ENCODE data around the gene EMP2.
"Not testable (repeated sequence)": the region's sequence is repeated elsewhere in the genome, so short reads cannot be mapped to it uniquely, and the experiment has no call there.

The EMP2 gene

GRCh38 chr16:10547708-10548107 is 32.7 kb downstream of the EMP2 start:
- no peak for DNase-seq

GRCh38 chr16:10543231-10543977 is 37.0 kb downstream of the EMP2 start:
- no peak for DNase-seq

GRCh38 chr16:10541366-10541765 is 39.0 kb downstream of the EMP2 start:
- DNase-seq, result no peak

GRCh38 chr16:10539793-10540192 is 40.6 kb downstream of the EMP2 start:
- DNase-seq, result no peak

GRCh38 chr16:10539236-10539635 is 41.2 kb downstream of the EMP2 start:
- DNase-seq, result no peak

GRCh38 chr16:10538583-10538982 is 41.8 kb downstream of the EMP2 start:
- no peak for DNase-seq

- DNase-seq, result no peak
Measured at GRCh38 chr16:10537946-10538345, 42.5 kb downstream of the EMP2 start.

- DNase-seq, result no peak
Measured at GRCh38 chr16:10536814-10537389, 43.5 kb downstream of the EMP2 start.

- DNase-seq, result not testable (repeated sequence)
Measured at GRCh38 chr16:10536328-10536727, 44.1 kb downstream of the EMP2 start.

- DNase-seq, result no peak
Measured at GRCh38 chr16:10535461-10535860, 44.9 kb downstream of the EMP2 start.

GRCh38 chr16:10534748-10535147 is 45.6 kb downstream of the EMP2 start:
- DNase-seq, result no peak

- DNase-seq, result not testable (repeated sequence)
Measured at GRCh38 chr16:10533612-10534011, 46.8 kb downstream of the EMP2 start.

GRCh38 chr16:10531582-10531981 is 48.8 kb downstream of the EMP2 start:
- DNase-seq, result no peak

- no peak for DNase-seq
Measured at GRCh38 chr16:10530685-10531084, 49.7 kb downstream of the EMP2 start.

GRCh38 chr16:10529895-10530669 is 50.3 kb downstream of the EMP2 start:
- DNase-seq, result no peak

- DNase-seq, result no peak
Measured at GRCh38 chr16:10528635-10529034, 51.8 kb downstream of the EMP2 start.

GRCh38 chr16:10526962-10527361 is 53.4 kb downstream of the EMP2 start:
- no peak for DNase-seq

- no peak for DNase-seq
Measured at GRCh38 chr16:10525214-10525825, 55.1 kb downstream of the EMP2 start.

- DNase-seq, result no peak
Measured at GRCh38 chr16:10522966-10523365, 57.4 kb downstream of the EMP2 start.

- DNase-seq, result peak; percentile 67
Measured at GRCh38 chr16:10521681-10522274, 58.6 kb downstream of the EMP2 start.

- DNase-seq, result no peak
Measured at GRCh38 chr16:10520869-10521578, 59.4 kb downstream of the EMP2 start.
